Tibial artery (tissue), 4 donors: ENCODE measurements around the gene RDH5.
A peak's percentile ranks its signal among the peaks of the same experiment; 100 is the strongest.

ENCODE experiments used
- DNase-seq, 2 donors: peaks; one replicate each; pipeline ENCODE4 v3.0.0-alpha.2; 2019
- H3K27ac ChIP-seq, 2 donors: fragments of 200-600 bp; sonication (generic) in 1 of 2; 1 replicate in 1 of 2; 2 replicates in 1 of 2; pipeline ENCODE4 v1.5.1; 2018 to 2019; ENCODE audit warnings: mild to moderate bottlenecking in 1 of 2
- H3K27me3 ChIP-seq, 2 donors: fragments of 200-600 bp; sonication (generic) in 1 of 2; one replicate each; pipeline versions ENCODE4 v1.5.1 to v1.6.0; 2016 to 2019
- H3K36me3 ChIP-seq, 3 donors: fragments of 200-600 bp; sonication (generic) in 2 of 3; one replicate each; pipeline ENCODE4 v1.5.1; 2016 to 2019; ENCODE audit warnings: mild to moderate bottlenecking in 2 of 3
- H3K4me1 ChIP-seq, 4 donors: fragments of 200-600 bp; sonication (generic) in 2 of 4; 1 replicate in 3 of 4; 2 replicates in 1 of 4; pipeline ENCODE4 v1.5.1; 2016 to 2019
- H3K4me3 ChIP-seq, 2 donors: fragments of 200-600 bp; sonication (generic) in 1 of 2; 1 replicate in 1 of 2; 2 replicates in 1 of 2; pipeline ENCODE4 v1.5.1; 2018 to 2019; ENCODE audit warnings: mild to moderate bottlenecking in 2 of 2
- H3K9me3 ChIP-seq, 3 donors: fragments of 200-600 bp; sonication (generic) in 1 of 3; one replicate each; pipeline ENCODE4 v1.5.1; 2016 to 2019
- CTCF ChIP-seq, 2 experiments: fragments of 200-600 bp in 1 of 2; fragments of 450-650 bp in 1 of 2; IDR thresholded peaks; one replicate each; pipeline ENCODE4 v1.5.1; 2017 to 2019; ENCODE audit warnings: antibody characterized with exemption in 2 of 2, mild to moderate bottlenecking in 1 of 2, moderate library complexity in 1 of 2
- intact Hi-C: fragments of 100-400 bp; cut with DNase I; formaldehyde crosslinking; loops from one replicate; pipeline ENCODE4 v1.15.0; 2023; ENCODE audit warnings: low total_unique reads

Gene RDH5

GRCh38 chr12:55685671-55686070 lies 34.5 kb upstream of the RDH5 start:
- H3K4me1 ChIP-seq = peaks cover 0 to 15% (median 11%) of the 10 kb centered on the region in 4 donors
- no peak for TF ChIP-seq CTCF (IDR thresholded peaks at IDR 0.05)
- H3K4me3 ChIP-seq = no peak overlapping the region
- no peaks in the 10 kb centered on the region for H3K27me3 ChIP-seq
- intact Hi-C loops = no loop called here
- no peaks in the 10 kb centered on the region for H3K9me3 ChIP-seq
- no peak overlapping the region for H3K27ac ChIP-seq
- peaks cover 37 to 51% (median 47%) of the 10 kb centered on the region in 3 donors for H3K36me3 ChIP-seq
- peak in 1 of 2 donors; percentile 46 for DNase-seq

GRCh38 chr12:55686366-55687010 lies 33.7 kb upstream of the RDH5 start:
- Histone ChIP-seq H3K36me3 (peaks cover 42 to 54% (median 52%) of the 10 kb centered on the region in 3 donors), H3K9me3 (no peaks in the 10 kb centered on the region), H3K4me1 (peaks cover 0 to 9% (median 6%) of the 10 kb centered on the region in 4 donors), H3K27me3 (no peaks in the 10 kb centered on the region), H3K27ac (no peak overlapping the region), H3K4me3 (no peak overlapping the region)
- TF ChIP-seq CTCF (IDR thresholded peaks at IDR 0.05) = no peak
- DNase-seq = peak in 1 of 2 donors; percentile 23
- intact Hi-C loops = no loop called here

- Histone ChIP-seq H3K27me3 (no peaks in the 10 kb centered on the region), H3K9me3 (no peaks in the 10 kb centered on the region), H3K36me3 (peaks cover 55 to 66% (median 64%) of the 10 kb centered on the region in 3 donors), H3K4me1 (no peaks in the 10 kb centered on the region), H3K27ac (no peak overlapping the region), H3K4me3 (no peak overlapping the region)
- peak in 1 of 2 donors; percentile 41 for DNase-seq
- intact Hi-C loops = no loop called here
- TF ChIP-seq CTCF (IDR thresholded peaks at IDR 0.05) = no peak
Observed at GRCh38 chr12:55687746-55688145, 32.4 kb upstream of the RDH5 start.

GRCh38 chr12:55688716-55689655 lies 31.2 kb upstream of the RDH5 start:
- no peak for TF ChIP-seq CTCF (IDR thresholded peaks at IDR 0.05)

GRCh38 chr12:55692631-55693322 lies 27.4 kb upstream of the RDH5 start:
- Histone ChIP-seq H3K27me3 (no peaks in the 10 kb centered on the region), H3K36me3 (peaks cover 78 to 84% (median 83%) of the 10 kb centered on the region in 3 donors), H3K4me3 (no peak overlapping the region), H3K9me3 (no peaks in the 10 kb centered on the region), H3K4me1 (no peaks in the 10 kb centered on the region), H3K27ac (peak overlapping the region in 1 of 2 donors; percentile 1)
- TF ChIP-seq CTCF (IDR thresholded peaks at IDR 0.05) = no peak
- intact Hi-C loops = no loop called here
- DNase-seq = peak in 1 of 2 donors; percentile 60

More at GRCh38 chr12:55688716-55689655, 31.2 kb upstream of the RDH5 start:
- no peaks in the 10 kb centered on the region for H3K27me3 ChIP-seq
- H3K4me3 ChIP-seq = no peak overlapping the region
- H3K27ac ChIP-seq = no peak overlapping the region
- no peaks in the 10 kb centered on the region for H3K4me1 ChIP-seq
- peaks cover 65 to 79% (median 77%) of the 10 kb centered on the region in 3 donors for H3K36me3 ChIP-seq
- intact Hi-C loops = no loop called here
- DNase-seq = peak in 1 of 2 donors; percentile 51
- no peaks in the 10 kb centered on the region for H3K9me3 ChIP-seq
